Cortex of kidney (tissue), 1 donor: ENCODE results near the gene SC5D.

Experiments
- DNase-seq: peaks from one replicate; lab custom pipeline; 2025; lab: John Stamatoyannopoulos, UW

SC5D gene

DNA sequence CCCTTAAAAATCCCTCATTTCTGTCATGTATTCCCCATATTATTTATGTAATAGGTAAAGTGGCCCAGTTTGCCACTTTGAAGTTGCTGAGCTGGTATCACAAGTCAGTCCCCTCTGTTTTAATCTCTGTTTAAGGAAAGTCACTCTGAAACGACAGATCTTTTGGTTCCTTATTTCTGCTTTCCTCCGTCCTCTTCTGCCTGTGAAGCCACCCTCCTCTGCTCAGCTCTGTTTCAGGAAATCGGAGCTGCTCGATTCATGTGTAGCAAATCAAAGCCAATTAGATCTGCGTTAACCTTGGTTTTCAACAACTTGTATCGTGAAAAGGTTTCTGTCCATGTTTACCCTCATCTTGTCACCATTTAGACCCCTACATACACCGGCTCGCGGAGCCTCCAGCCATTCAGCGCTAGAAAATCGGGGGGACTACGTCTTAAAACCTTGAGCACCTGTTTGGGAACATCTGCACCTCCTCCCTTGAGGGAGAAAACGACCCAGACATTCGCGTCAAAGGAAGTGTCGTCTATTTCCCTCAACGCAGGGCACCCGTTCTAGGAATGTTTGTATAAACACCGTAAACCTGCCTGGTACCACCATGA lies 576 bp upstream of the SC5D start:
- no peak for DNase-seq

DNA sequence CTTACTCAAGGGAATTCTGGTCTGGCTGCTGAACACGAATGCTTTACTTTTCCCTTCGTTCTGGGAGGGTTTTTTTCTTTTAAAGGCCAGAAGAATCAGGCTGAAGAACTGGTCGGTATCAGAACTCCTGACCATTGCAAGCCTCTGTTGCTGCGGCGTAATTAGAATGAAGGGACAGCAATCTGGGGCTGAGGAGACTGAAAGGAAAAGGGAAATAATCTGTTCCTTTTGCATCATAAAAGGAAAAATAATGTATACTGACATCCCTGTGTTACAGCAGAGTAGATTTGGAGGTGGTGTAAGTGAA lies 670 bp downstream of the SC5D start:
- no peak for DNase-seq

DNA sequence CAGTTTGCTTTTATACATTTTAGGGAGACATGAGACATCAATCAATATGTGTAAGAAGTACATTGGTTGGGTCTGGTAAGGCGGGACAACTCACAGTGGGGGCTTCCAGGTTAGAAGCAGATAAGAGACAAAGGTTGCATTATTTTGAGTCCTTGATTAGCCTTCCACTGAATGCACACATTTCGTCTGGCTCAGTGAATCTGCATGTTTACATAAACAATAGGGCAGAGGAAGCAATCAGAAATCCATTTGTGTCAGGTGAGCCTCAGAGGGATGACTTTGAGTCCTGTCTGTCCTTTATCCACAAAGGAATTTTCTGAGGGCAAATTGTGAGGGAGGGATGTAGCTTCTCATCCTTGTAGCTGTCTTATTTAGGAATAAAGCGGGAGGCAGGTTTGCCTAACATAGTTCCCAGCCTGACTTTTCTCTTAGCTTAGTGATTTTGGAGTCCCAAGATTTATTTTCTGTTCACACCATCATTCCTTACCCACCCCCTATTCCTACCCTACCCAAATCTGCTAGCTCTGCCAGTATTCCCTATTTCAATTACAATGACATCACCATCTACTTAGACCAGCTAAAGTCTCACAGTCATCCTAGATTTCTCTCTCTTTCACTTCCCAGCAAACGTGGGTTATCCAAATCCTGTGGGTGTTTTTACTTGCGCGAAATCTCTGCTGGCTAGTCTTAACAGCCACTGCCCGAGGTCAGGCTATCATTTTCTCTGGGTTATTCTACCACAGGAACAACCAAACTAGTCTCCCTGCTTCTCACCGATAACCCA lies 2.9 kb downstream of the SC5D start:
- DNase-seq = no peak

DNA sequence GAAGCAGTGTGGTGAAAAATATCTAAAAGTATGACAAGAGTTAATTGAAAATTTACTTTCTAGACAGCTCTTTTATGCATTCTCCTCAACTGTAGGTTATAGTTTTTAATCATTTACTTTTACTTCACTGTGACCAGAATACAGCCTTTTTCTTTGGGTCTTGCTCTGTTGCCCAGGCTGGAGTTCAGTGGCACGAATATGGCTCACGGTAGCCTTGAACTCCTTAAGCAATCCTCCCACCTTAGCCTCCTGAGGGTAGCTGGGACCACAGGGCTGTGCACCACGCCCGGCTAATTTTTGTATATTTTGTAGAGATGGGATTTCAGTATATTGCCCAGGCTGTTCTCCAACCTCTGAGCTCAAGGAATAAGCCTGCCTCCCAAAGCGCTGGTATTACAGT lies 5.3 kb downstream of the SC5D start:
- no peak for DNase-seq

DNA sequence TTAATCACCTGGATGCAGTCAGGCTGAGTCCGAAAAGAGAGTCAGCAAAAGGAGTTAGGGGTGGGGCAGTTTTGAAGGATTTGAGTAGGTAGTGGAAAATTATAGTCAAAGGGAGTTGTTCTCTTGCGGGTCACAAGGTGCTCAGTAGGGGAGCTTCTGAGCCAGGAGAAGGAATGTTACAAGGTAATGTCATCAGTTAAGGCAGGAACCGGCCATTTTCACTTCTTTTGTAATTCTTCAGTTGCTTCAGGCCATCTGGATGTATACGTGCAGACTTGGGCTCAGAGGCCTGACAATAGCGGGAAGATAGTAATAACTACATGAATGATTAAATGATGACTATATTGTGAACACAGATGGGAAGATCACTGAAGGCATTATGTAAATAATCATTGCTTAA lies 6.2 kb downstream of the SC5D start:
- DNase-seq = no peak

DNA sequence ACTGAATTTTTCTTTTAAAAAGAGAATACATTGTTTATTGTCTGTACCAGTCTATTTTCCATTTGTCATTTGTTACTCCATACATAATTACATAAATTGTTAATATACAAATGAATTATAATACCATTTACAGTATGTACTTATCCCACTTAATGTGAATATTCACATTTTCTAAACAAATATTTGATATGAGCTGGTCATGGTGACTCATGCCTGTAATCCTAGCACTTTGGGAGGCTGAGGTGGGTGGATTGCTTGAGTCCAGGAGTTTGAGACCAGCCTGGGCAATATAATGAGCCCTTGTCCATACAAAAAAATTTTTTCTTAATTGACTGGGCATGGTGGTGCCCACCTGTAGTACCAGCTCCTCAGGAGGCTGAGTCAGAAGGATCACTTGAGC lies 6.8 kb downstream of the SC5D start:
- no peak for DNase-seq

DNA sequence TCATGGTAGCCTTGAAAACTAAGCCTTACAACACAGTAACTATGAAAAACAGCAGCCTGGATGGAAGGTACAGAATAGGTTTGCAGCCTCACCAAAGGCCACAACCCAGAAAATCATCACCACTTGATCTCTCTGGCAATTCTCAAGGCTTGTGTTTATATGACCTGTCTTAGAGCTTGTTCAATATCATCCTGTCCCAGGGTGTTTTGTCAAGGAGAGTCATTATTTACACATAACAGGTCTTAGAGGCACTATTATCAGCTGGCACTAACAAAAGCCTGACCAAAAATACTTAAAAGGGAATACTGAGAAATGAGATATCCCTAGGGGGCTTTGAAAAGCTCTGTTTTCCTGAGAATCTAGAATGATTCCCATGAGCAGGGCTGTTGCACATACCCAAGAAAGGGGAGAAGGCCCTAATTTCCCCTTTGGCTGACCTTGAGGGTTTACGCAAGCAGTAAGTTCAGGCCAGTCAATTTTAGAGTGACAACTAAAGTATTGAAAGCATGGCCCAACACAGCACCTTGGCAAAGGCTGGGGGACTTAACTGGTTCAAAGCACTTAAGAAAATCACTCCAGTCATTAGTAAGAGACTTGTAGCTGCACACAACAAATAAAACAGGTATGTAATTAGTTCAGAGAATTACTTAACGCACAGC lies 7.9 kb downstream of the SC5D start:
- no peak for DNase-seq

DNA sequence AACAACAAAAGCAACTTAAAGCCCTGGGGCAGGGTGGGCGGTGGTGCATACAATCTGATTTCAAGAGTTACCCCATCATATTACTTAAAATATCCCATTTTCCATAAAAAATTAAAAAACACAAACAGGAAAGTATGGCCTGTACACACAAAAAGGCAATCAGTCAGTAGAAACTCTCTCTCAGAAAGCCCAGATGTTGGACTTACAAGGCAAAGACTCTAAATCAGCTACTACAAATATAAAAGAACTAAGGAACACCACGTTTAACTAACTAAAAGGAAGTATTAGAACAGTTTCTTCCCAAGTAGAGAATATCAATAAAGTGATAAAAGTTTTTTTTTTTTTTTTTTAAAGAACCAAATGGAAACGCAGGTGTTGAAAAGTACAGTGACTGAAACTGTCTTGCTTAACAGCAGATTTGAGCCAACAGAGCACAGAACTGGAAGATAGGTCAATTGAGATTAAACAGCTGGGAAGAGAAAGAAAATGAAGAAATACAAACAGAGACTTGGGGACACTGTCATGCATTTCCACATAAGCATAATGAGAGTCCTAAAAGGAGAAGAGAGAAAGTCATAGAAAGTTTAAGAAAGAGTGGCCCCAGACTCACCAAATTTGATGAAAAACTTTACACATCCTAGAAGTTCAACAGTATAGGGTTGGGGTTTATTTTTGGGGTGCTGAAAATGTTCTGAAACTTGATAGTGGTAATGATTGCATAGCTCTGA lies 8.6 kb downstream of the SC5D start:
- no peak for DNase-seq

DNA sequence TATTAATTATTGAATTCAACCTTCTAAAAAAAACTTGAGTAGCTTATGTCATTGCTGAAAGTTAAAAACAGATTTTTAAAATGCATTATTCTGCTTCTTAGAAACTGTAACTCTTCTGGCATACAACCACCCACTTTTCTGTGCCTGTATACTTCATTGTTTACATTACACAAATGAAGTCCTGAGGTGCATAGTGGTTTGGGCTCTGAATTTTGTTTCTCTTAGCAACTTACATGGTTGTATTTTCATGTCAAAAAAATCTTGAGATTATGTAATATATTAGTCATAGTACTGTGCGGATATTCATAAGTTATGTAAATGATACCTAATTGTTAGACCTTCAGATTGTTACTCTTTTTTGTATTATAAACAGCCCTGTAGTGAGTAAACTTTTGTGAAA lies 12.2 kb downstream of the SC5D start:
- no peak for DNase-seq

DNA sequence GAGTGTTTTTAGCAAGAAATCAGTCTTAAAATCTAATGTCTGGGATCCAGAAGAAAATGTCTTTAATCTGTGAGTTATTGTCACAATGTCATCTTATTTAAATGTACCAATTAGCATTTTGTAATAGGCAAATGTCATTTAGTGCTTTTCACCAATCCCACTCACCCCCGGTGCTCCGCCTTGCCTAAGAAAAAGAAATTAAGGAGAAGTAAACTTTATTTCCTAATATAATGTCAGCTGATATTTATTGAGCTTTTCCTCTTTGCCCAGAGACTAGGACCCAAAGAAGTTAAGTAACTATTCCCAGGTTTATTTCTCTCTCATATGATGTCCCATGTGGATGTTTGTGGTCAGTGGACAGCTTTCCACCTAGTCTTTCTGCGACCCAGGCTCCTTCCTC lies 16.2 kb downstream of the SC5D start:
- DNase-seq = no peak

DNA sequence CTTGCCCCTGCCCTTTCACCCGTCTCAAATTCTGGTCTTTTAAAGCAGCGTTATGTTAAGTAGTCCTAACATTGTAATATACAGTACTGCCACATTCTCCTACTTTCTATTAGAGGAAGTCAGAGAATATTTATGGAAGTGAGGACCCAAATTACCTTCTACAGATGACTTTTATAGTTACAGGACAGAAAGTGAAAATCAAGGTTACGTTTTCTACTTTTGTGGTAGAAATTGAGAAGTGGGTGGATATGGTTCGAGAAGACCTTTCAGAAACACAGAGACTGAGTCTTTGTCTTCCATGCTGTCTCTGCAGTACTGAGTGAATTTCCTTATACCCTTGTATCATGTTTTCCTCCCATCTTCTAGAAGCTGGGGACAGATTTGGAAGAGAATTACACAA lies 17.1 kb downstream of the SC5D start:
- no peak for DNase-seq

DNA sequence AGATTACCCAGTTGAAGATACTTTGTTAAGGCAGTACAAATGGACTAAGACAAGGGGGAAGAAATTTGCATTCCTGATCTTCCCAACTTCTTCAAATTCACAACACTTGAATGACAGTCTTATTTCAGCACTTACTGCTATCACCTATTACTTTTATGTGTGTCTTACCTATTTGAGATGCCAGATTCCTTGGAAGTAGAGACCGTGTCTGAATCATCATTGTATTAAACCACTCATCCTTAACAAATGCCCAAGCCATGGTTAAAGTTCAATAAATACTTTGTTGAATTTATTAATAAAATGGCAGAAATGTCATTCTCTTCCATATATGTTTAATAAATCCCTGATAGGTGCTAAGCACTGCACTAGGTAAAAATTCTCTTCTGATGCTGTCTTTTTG lies 18.3 kb downstream of the SC5D start:
- no peak for DNase-seq

DNA sequence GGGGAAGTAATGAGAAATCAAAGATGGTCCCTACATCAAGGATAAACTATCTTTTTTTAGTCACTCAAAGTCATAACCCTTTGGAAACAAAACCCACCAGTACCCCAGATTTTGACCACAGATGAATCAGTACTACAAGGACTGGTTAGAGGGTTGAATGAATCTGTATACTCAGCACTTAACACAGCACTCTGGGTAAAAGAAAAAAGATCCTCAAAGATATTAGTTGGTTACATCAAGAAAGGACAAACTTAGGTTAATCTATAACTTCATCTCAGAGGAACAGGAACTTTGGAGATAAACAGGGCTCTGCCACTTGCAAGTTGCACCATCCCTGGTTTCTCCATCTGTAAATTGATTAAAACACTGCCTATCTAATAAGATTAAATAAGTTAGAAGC lies 18.8 kb downstream of the SC5D start:
- no peak for DNase-seq

DNA sequence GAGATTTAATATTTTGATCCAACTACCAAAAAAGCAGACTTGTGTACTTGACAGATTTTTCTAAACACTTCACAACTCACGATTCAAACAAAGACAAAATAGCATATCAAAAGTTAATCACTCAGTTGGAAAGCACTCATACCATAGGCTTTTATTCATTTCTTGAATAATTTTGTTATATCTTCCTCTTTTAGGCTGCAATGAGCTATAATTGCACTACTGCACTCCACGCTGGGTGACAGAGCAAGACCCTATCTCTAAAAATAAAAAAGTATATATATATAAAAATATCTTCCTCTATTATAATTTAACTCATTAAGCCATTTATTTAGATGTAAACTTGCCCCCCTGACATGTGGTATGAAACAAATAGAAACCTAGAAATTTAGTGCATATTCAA lies 19.9 kb downstream of the SC5D start:
- DNase-seq = no peak

DNA sequence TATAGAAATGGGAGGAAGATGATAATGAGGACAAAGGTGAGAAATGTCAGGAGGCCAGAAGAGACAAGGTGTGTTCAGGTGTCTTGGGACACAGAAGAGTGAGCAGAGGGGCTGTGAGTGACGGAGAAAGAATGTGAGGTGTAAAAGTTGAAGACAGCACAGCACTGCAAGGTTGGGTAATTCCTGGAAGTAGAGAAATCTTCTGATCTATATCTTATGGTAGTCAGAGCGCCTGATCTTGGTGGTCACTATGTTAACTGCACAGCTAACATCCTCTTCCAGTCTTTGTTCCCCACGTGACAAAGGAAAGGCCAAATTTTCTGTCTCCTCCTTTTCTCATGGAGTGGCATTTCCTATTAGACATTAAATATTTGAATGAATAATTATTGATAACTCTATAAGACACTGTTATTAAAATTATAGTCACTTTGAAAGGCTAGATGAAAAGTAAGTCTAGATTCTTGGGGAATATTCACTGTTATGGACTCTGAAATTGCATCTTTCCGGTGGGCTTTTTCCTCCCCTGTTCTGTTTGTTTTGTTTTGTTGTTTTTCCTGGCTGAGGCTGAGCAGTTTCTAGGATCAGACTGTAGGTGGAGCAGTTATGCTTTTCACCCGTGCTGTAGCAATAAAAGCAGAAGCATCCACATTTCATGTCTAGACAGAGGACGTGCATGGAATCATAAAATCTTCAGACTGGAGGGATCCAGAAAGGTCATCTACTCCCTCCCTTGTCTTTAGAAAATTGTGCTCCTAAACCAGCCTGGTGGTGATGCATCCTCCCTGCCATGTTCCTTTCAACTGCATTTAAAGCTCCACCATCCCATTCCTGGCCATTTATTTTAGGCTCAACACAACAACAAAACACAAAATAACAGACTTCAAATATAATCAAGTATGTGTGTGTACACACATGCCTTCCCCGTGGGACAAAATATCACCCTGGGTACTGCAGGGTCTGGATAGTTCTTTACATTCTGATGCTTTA lies 26.6 kb downstream of the SC5D start:
- DNase-seq = no peak

DNA sequence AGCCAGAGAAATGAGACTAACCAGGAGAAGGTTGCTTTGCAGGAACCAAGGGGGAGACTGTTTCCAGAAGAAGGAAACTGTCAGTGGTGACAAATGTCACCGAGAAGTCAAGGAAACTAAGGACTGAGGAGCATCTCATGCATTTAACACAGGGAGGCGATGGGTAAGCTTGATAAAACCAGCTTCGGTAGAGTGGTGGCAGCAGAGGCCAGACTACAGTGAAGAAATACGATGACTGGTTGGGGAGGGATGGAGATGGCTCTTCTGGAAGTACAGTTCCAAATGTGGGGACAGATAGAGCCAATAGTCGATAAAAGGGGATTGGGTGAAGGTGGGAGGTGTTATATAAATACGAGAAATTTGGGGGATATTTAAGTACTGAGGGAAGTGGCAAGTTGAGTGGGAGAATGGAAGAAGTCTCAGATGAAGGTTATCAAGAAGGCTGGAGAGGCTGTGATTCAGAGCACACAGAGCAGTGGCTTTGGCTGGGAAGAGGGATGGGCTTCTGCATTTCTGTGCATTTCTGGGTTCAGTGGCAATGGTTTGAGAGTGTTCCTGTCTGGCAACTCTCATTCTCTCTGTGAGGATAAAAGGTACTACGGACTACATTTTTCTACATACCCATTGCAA lies 29.2 kb downstream of the SC5D start:
- DNase-seq = no peak

DNA sequence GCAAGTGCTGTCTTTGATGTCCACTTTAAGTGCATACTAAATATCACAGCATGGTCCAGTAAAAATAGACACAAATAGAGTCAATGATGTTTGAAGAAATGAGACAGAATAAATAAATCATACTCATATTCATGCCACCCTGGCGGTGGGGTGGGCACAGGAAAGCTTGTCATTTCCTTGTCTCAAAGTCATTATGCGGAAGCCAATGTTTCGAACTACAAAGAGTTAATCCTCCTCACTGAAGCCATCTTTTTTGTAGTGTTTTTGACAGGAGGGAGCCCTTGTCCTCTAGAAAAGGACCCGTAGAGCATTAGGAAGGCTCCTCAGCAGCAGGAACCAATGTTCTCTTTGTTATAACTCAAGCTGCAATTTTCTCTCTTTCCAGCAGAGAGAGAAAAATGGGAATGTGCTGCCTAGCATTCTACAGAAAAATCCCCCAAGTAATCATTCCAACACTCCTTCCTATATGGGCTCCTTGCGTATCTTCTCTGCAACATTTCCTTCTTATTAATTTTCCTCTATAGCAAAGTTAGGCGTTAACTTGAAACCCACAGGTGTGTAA lies 30.6 kb downstream of the SC5D start:
- no peak for DNase-seq

DNA sequence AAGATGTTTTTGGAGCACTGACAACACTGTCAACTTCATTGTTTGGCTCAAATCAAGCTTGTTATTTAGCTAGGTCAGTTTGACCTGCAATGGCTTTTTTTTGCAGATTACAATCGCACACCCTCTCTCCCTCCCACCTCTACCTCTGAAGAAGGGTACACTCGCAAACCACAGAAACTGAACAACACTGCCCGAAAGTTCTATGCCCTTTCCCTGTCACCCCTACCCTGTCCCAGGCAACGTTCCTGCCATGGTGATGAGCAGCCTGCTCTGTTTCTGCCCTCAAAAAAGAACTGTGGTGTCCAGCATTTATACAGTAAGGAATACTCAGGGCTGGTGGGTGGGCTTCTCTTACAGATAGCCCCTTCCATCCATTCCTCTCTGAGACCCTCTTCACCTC lies 33.7 kb downstream of the SC5D start:
- DNase-seq = no peak

DNA sequence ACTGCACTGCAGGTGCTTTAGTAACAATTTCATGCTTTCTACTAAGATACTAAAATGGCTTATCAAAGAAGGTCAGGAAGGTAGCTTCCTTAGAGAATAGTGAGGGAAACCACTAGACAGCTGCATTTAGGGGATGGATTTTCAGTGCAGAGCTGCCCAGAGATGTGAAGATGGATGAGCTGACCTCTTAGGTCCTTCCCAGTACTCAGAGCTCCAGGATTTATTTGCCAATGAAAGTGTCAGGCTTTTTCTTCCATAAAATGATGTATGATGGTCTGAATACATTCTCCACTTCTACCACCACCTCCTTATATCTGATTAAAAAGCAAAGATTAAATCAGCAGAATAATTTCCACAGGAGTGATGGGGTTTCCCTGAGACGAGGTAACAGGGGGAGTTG lies 35.0 kb downstream of the SC5D start:
- no peak for DNase-seq

DNA sequence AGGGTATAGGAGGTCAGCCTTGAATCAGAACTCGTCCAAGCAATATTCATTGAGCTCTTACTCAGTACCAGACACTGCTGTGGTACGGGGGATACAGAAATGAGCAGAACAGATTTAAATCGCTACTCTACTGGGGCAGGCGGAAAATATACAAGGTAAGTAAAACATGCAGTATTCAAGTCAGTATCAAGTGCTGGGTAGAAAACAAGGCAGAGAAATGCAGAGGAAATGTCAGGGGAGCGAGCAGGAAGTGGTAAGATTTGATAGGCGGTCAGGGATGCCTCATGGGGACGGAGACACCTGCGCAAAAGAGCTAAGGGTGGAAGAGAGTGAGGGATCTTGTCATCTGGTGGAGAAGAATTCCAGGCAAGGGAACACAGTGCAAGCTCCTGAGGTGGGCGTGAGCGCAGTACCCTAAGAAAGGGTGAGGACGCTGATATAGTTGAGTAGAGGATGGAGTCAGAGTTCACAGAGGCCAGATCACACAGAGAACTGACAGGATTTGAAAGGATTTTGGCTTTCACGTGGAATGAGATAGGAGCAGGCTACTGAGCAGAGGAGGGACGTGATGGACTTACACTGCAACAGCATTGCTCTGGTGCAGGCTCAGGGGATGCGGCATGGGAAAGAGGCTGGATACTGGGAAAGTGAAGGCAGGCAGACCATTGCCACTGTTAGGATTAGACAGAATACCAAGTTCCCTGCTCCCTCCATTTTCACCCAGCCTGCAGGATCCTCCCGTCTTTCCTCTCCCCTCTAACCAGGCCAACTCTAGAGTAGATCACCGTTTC lies 35.8 kb downstream of the SC5D start:
- no peak for DNase-seq
